ENCODE results near the gene SLC25A14. TPM values are rescaled to one million over a fixed set of nuclear protein-coding genes. Genes with fewer than 3 reads are reported as not detected.

Gene SLC25A14
- total and polyA plus RNA-seq, 12 donors = 4.8 to 29.2 (median 11.9) TPM

DNA sequence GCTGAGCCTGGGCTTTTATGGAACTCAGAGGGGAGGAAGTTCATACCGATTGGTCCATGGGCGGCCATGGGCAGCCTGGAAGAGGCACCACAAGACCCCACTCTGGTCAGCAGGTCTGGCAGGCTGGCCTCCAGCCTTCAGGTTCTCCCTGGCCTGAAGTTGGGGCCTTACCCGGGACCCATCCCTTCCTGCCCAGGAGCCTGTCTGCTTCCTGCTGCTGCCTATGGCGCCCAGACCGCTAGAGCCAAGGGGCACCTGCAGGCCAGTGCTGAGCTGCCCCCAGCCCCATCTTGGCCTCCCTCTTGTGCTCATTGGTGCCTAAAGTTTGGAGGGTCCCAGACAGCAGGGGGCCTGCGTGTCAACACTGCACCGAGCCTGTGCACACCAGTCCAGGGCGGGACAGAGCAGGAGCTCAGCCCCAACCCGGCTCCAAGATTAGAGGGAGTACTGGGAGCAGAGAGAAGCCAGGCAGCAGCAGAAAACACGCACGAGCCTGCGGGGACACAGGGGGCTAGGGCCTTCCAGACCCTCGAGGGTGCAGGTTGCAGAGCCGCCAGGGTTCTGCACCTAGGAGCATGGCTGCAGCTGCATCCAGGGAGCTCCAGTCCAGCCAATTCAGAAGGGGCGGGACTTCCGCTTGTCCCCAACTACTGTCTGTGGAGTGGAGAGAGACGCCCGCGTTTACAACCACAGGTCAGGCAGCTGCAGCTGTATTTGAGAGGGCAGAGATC lies 40.3 kb upstream of the SLC25A14 start:
- no peak overlapping the region for H3K27ac ChIP-seq
- H3K4me3 ChIP-seq = no peak overlapping the region
- peaks cover 8% of the 10 kb centered on the region for H3K27me3 ChIP-seq
- no peaks in the 10 kb centered on the region for H3K4me1 ChIP-seq (replicated peaks in 1 of 2)
- no peak for DNase-seq
- no peak for TF ChIP-seq POLR2A (IDR thresholded peaks at IDR 0.05)
- TF ChIP-seq, protein P1, sequence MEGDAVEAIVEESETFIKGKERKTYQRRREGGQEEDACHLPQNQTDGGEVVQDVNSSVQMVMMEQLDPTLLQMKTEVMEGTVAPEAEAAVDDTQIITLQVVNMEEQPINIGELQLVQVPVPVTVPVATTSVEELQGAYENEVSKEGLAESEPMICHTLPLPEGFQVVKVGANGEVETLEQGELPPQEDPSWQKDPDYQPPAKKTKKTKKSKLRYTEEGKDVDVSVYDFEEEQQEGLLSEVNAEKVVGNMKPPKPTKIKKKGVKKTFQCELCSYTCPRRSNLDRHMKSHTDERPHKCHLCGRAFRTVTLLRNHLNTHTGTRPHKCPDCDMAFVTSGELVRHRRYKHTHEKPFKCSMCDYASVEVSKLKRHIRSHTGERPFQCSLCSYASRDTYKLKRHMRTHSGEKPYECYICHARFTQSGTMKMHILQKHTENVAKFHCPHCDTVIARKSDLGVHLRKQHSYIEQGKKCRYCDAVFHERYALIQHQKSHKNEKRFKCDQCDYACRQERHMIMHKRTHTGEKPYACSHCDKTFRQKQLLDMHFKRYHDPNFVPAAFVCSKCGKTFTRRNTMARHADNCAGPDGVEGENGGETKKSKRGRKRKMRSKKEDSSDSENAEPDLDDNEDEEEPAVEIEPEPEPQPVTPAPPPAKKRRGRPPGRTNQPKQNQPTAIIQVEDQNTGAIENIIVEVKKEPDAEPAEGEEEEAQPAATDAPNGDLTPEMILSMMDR (IDR thresholded peaks at IDR 0.05) = no peak
- 67 to 92% (median 72%) methylated on average over 5 to 19 of the region's 19 CpGs for WGBS, 4 donors
- intact Hi-C loops (cut with DNase I) = no loop called here
- H3K9me3 ChIP-seq (replicated peaks in 1 of 3) = no peaks in the 10 kb centered on the region
- no peaks in the 10 kb centered on the region for H3K36me3 ChIP-seq (replicated peaks in 1 of 2)

DNA sequence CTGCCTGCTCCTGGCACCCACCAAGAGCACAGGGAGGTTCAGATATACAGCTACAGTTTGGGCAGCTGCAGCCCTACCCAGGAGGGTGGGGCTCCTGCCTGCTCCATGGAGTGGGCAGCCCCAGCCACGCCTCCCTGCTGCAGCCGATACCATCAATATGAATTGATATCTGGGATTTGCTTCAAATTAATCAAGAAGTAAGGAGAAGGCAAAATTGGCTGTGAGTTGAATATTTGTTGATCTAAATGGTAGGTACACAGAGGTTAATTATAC lies 39.8 kb upstream of the SLC25A14 start:
- WGBS, 4 donors = 38 to 82% (median 63%) methylated on average over 2 of the region's 2 CpGs
- TF ChIP-seq, protein P1 (IDR thresholded peaks at IDR 0.05) = no peak
- TF ChIP-seq POLR2A (IDR thresholded peaks at IDR 0.05) = no peak
- H3K9me3 ChIP-seq (replicated peaks in 1 of 3) = no peaks in the 10 kb centered on the region
- no peak overlapping the region for H3K27ac ChIP-seq
- intact Hi-C loops (cut with DNase I) = no loop called here
- no peaks in the 10 kb centered on the region for H3K4me1 ChIP-seq (replicated peaks in 1 of 2)
- H3K27me3 ChIP-seq = peaks cover 8% of the 10 kb centered on the region
- no peak overlapping the region for H3K4me3 ChIP-seq
- no peak for DNase-seq
- no peaks in the 10 kb centered on the region for H3K36me3 ChIP-seq (replicated peaks in 1 of 2)

DNA sequence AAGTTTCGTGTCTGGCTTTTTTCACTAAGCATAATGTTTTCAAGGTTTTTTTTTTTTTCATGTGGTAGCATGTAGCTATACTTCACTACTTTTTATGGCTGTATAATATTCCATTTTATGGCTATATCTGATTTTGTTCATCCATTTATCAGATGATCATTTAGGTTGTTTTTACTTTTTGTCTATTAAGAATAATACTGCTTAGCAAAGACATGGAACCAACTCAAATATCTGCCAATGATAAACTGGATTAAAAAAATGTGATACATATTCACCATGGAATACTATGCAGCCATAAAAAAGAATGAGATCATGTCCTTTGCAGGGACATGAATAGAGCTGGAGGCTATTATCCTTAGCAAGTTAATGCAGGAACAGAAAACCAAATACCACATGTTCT lies 38.3 kb upstream of the SLC25A14 start:
- Histone ChIP-seq H3K4me3 (no peak overlapping the region), H3K4me1 (replicated peaks in 1 of 2) (no peaks in the 10 kb centered on the region), H3K9me3 (replicated peaks in 1 of 3) (no peaks in the 10 kb centered on the region), H3K27me3 (no peaks in the 10 kb centered on the region), H3K36me3 (replicated peaks in 1 of 2) (no peaks in the 10 kb centered on the region), H3K27ac (no peak overlapping the region)
- DNase-seq = no peak
- 57 to 81% (median 66%) methylated on average over 1 of the region's 1 CpG for WGBS, 4 donors
- no peak for TF ChIP-seq POLR2A (IDR thresholded peaks at IDR 0.05)
- TF ChIP-seq, protein P1 (IDR thresholded peaks at IDR 0.05) = no peak
- intact Hi-C loops (cut with DNase I) = no loop called here

DNA sequence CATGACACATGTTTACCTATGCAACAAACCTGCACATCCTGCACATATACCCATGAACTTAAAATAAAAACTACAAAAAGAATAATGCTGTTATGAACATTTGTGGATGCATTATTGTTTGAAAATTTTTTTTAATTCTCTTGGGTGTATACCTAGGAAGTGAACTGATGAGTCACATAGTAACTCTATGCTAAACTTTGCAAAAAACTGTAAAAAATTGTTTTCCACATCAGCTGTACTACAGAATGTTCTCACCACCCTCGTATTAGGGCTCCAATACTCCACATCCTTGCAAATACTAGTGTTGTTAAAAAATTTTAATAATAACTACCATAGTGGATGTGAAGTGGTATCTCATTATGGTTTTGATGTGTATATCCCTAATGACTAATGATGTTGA lies 37.7 kb upstream of the SLC25A14 start:
- Histone ChIP-seq H3K4me1 (replicated peaks in 1 of 2) (no peaks in the 10 kb centered on the region), H3K4me3 (no peak overlapping the region), H3K27ac (no peak overlapping the region), H3K9me3 (replicated peaks in 1 of 3) (no peaks in the 10 kb centered on the region), H3K27me3 (no peaks in the 10 kb centered on the region), H3K36me3 (replicated peaks in 1 of 2) (no peaks in the 10 kb centered on the region)
- DNase-seq = no peak
- 57 to 76% (median 64%) methylated on average over 1 of the region's 1 CpG for WGBS, 4 donors
- TF ChIP-seq, protein P1 (IDR thresholded peaks at IDR 0.05) = no peak
- TF ChIP-seq POLR2A (IDR thresholded peaks at IDR 0.05) = no peak
- intact Hi-C loops (cut with DNase I) = no loop called here
